HEK293 (cell line): ENCODE measurements around the gene PRRG4.
A peak's percentile ranks its signal among the peaks of the same experiment; 100 is the strongest.

Source experiments
- HOXD13 ChIP-seq: sonication (generic); formaldehyde crosslinking; IDR thresholded peaks from 2 replicates; pipeline ENCODE4 v1.8.0; 2022; ENCODE audit warnings: missing genetic modification reagents, borderline replicate concordance
- KLF16 ChIP-seq: fragments of 450-650 bp; formaldehyde crosslinking; IDR thresholded peaks from 2 replicates; pipeline ENCODE4 v1.5.1; 2017; ENCODE audit warnings: missing biosample characterization, missing genetic modification characterization
- MZF1 ChIP-seq: fragments of 450-650 bp; formaldehyde crosslinking; IDR thresholded peaks from 2 replicates; pipeline ENCODE4 v1.5.1; 2017; ENCODE audit warnings: missing biosample characterization, missing genetic modification characterization, borderline replicate concordance
- PRDM1 ChIP-seq: fragments of 450-650 bp; formaldehyde crosslinking; IDR thresholded peaks from 2 replicates; pipeline ENCODE4; 2016; ENCODE audit warnings: missing biosample characterization, missing genetic modification characterization
- SP7 ChIP-seq: fragments of 450-650 bp; formaldehyde crosslinking; IDR thresholded peaks from 2 replicates; pipeline ENCODE4 v1.5.1; 2016; ENCODE audit warnings: missing biosample characterization, missing genetic modification characterization
- TSHZ1 ChIP-seq: fragments of 450-650 bp; formaldehyde crosslinking; IDR thresholded peaks from 2 replicates; pipeline ENCODE4 v1.5.1; 2016; ENCODE audit warnings: missing biosample characterization, missing genetic modification characterization, borderline replicate concordance
- ZBTB17 ChIP-seq: fragments of 450-650 bp; formaldehyde crosslinking; IDR thresholded peaks from 2 replicates; pipeline ENCODE4 v1.5.1; 2016; ENCODE audit warnings: missing biosample characterization, missing genetic modification characterization
- ZBTB21 ChIP-seq: fragments of 450-650 bp; formaldehyde crosslinking; IDR thresholded peaks from 2 replicates; pipeline ENCODE4 v1.5.1; 2017; ENCODE audit warnings: missing biosample characterization, missing genetic modification characterization
- ZBTB48 ChIP-seq: fragments of 450-650 bp; formaldehyde crosslinking; IDR thresholded peaks from 2 replicates; pipeline ENCODE4 v1.5.1; 2016; ENCODE audit warnings: missing biosample characterization, missing genetic modification characterization
- ZEB2 ChIP-seq: fragments of 450-650 bp; formaldehyde crosslinking; IDR thresholded peaks from 2 replicates; pipeline ENCODE4 v1.5.1; 2016; ENCODE audit warnings: missing biosample characterization, missing genetic modification characterization
- ZNF121 ChIP-seq: fragments of 450-650 bp; formaldehyde crosslinking; IDR thresholded peaks from 2 replicates; pipeline ENCODE4 v1.5.1; 2016; ENCODE audit warnings: missing biosample characterization, missing genetic modification characterization
- ZNF175 ChIP-seq: fragments of 450-650 bp; formaldehyde crosslinking; IDR thresholded peaks from 2 replicates; pipeline ENCODE4 v1.5.1; 2016; ENCODE audit warnings: missing biosample characterization, missing genetic modification characterization
- ZNF202 ChIP-seq: fragments of 450-650 bp; formaldehyde crosslinking; IDR thresholded peaks from 2 replicates; pipeline ENCODE4 v1.5.1; 2016; ENCODE audit warnings: missing biosample characterization, missing genetic modification characterization, borderline replicate concordance
- ZNF221 ChIP-seq: fragments of 450-650 bp; formaldehyde crosslinking; IDR thresholded peaks from 2 replicates; pipeline ENCODE4 v1.5.1; 2017; ENCODE audit warnings: missing biosample characterization, missing genetic modification characterization, borderline replicate concordance
- ZNF26 ChIP-seq: fragments of 450-650 bp; formaldehyde crosslinking; IDR thresholded peaks from 2 replicates; pipeline ENCODE4 v1.5.1; 2016; ENCODE audit warnings: missing biosample characterization, missing genetic modification characterization
- ZNF350 ChIP-seq: fragments of 450-650 bp; formaldehyde crosslinking; IDR thresholded peaks from 2 replicates; pipeline ENCODE4 v1.5.0; 2017; ENCODE audit warnings: missing biosample characterization, mild to moderate bottlenecking, missing genetic modification characterization
- ZNF366 ChIP-seq: fragments of 450-650 bp; formaldehyde crosslinking; conservative IDR thresholded peaks from 2 replicates; pipeline ENCODE4 v1.5.1; 2016; ENCODE audit warnings: missing biosample characterization, missing genetic modification characterization
- ZNF398 ChIP-seq: fragments of 450-650 bp; formaldehyde crosslinking; IDR thresholded peaks from 2 replicates; pipeline ENCODE4 v1.5.1; 2017; ENCODE audit warnings: missing biosample characterization, missing genetic modification characterization
- ZNF558 ChIP-seq: fragments of 450-650 bp; formaldehyde crosslinking; IDR thresholded peaks from 2 replicates; pipeline ENCODE4 v1.5.1; 2016; ENCODE audit warnings: missing biosample characterization, missing genetic modification characterization
- ZNF600 ChIP-seq: fragments of 450-650 bp; formaldehyde crosslinking; IDR thresholded peaks from 2 replicates; pipeline ENCODE4 v1.5.1; 2016; ENCODE audit warnings: missing biosample characterization, missing genetic modification characterization
- ZNF610 ChIP-seq: fragments of 450-650 bp; formaldehyde crosslinking; IDR thresholded peaks from 2 replicates; pipeline ENCODE4 v1.5.1; 2016; ENCODE audit warnings: missing biosample characterization, missing genetic modification characterization, borderline replicate concordance
- ZNF645 ChIP-seq: fragments of 450-650 bp; formaldehyde crosslinking; IDR thresholded peaks from 2 replicates; pipeline ENCODE4; 2016; ENCODE audit warnings: missing biosample characterization, missing genetic modification characterization
- ZNF747 ChIP-seq: fragments of 450-650 bp; formaldehyde crosslinking; IDR thresholded peaks from 2 replicates; pipeline ENCODE4 v1.5.1; 2016; ENCODE audit warnings: missing biosample characterization, missing genetic modification characterization
- ZNF76 ChIP-seq: fragments of 450-650 bp; formaldehyde crosslinking; IDR thresholded peaks from 2 replicates; pipeline ENCODE4; 2016; ENCODE audit warnings: low read depth, missing biosample characterization, missing genetic modification characterization, borderline replicate concordance
- ZNF843 ChIP-seq: fragments of 450-650 bp; formaldehyde crosslinking; IDR thresholded peaks from 2 replicates; pipeline ENCODE4 v1.5.1; 2016; ENCODE audit warnings: missing biosample characterization, missing genetic modification characterization
- ZSCAN5A ChIP-seq: fragments of 450-650 bp; formaldehyde crosslinking; IDR thresholded peaks from 2 replicates; pipeline ENCODE4 v1.5.1; 2016; ENCODE audit warnings: missing biosample characterization, missing genetic modification characterization
- TF ChIP-seq, protein P1 (sequence below): fragments of 450-650 bp; formaldehyde crosslinking; IDR thresholded peaks from 2 replicates; pipeline ENCODE4 v1.5.1; 2016; ENCODE audit warnings: missing biosample characterization, missing genetic modification characterization
- TF ChIP-seq, protein P2 (sequence below): fragments of 450-650 bp; formaldehyde crosslinking; IDR thresholded peaks from 2 replicates; pipeline ENCODE4 v1.5.1; 2016; ENCODE audit warnings: missing biosample characterization, missing genetic modification characterization

The PRRG4 gene

GRCh38 chr11:32891657-32892354 lies 62.1 kb downstream of the PRRG4 start (continued):
- TF ChIP-seq ZNF398 (tag by site-specific recombination) (peak; percentile 13; the same call in 1 of the 2 replicates), ZNF747 (tag by site-specific recombination) (no peak), SP7 (tag by site-specific recombination) (peak; percentile 88), ZBTB21 (tag by site-specific recombination) (no peak), TSHZ1 (tag by site-specific recombination) (peak; percentile 90), ZNF350 (no peak), ZNF610 (tag by site-specific recombination) (0 out of 2 replicates have a peak, but pooled peaks have one; percentile 48), ZNF76 (tag by site-specific recombination) (0 out of 2 replicates have a peak, but pooled peaks have one; percentile 62), ZNF366 (tag by site-specific recombination) (peak; percentile 89), ZNF26 (tag by site-specific recombination) (no peak), ZSCAN5A (no peak), ZNF202 (no peak), ZBTB48 (tag by site-specific recombination) (no peak), ZNF843 (peak; percentile 99), ZNF600 (no peak), ZNF121 (tag by site-specific recombination) (no peak), KLF16 (tag by site-specific recombination) (peak; percentile 90), PRDM1 (no peak), ZNF221 (tag by site-specific recombination) (no peak), MZF1 (tag by site-specific recombination) (no peak), ZEB2 (tag by site-specific recombination) (peak; percentile 86), ZBTB17 (tag by site-specific recombination) (peak; percentile 43; the same call in 1 of the 2 replicates), ZNF175 (tag by site-specific recombination) (no peak), ZNF558 (tag by site-specific recombination) (no peak), ZNF645 (tag by site-specific recombination) (no peak), HOXD13 (no peak)
- TF ChIP-seq, protein P1, sequence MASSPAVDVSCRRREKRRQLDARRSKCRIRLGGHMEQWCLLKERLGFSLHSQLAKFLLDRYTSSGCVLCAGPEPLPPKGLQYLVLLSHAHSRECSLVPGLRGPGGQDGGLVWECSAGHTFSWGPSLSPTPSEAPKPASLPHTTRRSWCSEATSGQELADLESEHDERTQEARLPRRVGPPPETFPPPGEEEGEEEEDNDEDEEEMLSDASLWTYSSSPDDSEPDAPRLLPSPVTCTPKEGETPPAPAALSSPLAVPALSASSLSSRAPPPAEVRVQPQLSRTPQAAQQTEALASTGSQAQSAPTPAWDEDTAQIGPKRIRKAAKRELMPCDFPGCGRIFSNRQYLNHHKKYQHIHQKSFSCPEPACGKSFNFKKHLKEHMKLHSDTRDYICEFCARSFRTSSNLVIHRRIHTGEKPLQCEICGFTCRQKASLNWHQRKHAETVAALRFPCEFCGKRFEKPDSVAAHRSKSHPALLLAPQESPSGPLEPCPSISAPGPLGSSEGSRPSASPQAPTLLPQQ (tag by site-specific recombination) = no peak
- TF ChIP-seq, protein P2, sequence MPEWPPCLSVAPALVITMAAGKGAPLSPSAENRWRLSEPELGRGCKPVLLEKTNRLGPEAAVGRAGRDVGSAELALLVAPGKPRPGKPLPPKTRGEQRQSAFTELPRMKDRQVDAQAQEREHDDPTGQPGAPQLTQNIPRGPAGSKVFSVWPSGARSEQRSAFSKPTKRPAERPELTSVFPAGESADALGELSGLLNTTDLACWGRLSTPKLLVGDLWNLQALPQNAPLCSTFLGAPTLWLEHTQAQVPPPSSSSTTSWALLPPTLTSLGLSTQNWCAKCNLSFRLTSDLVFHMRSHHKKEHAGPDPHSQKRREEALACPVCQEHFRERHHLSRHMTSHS = peak; percentile 90
